ENCODE results near the gene TMEM178B. TPM values are rescaled to one million over a fixed set of nuclear protein-coding genes. Genes with fewer than 3 reads are reported as not detected.

The TMEM178B gene
- total RNA-seq, 4 donors from 2014 or later: 1.3 to 1.8 (median 1.5) TPM

DNA sequence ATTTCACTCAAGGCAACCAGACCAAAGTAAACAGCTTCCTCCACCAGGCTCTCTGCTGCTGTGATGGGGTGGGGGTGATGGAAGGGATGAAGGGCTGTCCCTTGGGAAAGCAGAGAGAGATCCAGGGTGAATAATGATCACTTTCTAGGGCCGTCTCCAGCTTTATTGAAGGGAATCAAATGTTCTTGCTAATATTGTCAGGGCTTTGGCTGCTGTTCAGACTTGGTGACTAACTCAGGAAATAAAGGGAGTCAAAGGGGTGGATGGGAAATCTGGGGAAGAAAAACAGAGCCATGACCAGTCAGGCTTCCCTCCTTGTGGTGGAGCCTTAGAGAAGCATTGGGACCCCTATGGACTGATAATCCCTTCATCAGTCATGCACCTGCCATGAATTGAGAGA lies 281.2 kb downstream of the TMEM178B start:
- Histone ChIP-seq H3K27ac (no peak overlapping the region), H3K4me1 (peaks cover 3 to 14% of the 10 kb centered on the region in 2 donors), H3K36me3 (no peaks in the 10 kb centered on the region), H3K27me3 (no peaks in the 10 kb centered on the region), H3K4me3 (no peak overlapping the region), H3K9me3 (no peaks in the 10 kb centered on the region)
- intact Hi-C loops (cut with DNase I; ENCODE audit: low total_unique reads) (no loop called here), in situ Hi-C loops (cut with MboI; ENCODE audit: low sequenced_read_pairs in 4 of 4) (no loop called here)
- TF ChIP-seq POLR2A (IDR thresholded peaks at IDR 0.05) (no peak), CTCF (IDR thresholded peaks at IDR 0.05 in 4 of 5, conservative IDR thresholded peaks at IDR 0.05 in 1 of 5) (no peak)
- no peak for DNase-seq
- no peak for ATAC-seq

- H3K36me3 ChIP-seq: no peaks in the 10 kb centered on the region
- DNase-seq (no peak), ATAC-seq (no peak)
- no peaks in the 10 kb centered on the region for H3K27me3 ChIP-seq
- intact Hi-C loops (cut with DNase I; ENCODE audit: low total_unique reads): no loop called here
- H3K4me3 ChIP-seq: no peak overlapping the region
- H3K4me1 ChIP-seq: peaks cover 3 to 10% of the 10 kb centered on the region in 2 donors
- TF ChIP-seq POLR2A (IDR thresholded peaks at IDR 0.05) (no peak), CTCF (IDR thresholded peaks at IDR 0.05 in 4 of 5, conservative IDR thresholded peaks at IDR 0.05 in 1 of 5) (no peak)
- in situ Hi-C loops (cut with MboI; ENCODE audit: low sequenced_read_pairs in 4 of 4): no loop called here
- no peaks in the 10 kb centered on the region for H3K9me3 ChIP-seq
- H3K27ac ChIP-seq: no peak overlapping the region
Observed at GRCh38 chr7:141356161-141356560, 282.3 kb downstream of the TMEM178B start.

DNA sequence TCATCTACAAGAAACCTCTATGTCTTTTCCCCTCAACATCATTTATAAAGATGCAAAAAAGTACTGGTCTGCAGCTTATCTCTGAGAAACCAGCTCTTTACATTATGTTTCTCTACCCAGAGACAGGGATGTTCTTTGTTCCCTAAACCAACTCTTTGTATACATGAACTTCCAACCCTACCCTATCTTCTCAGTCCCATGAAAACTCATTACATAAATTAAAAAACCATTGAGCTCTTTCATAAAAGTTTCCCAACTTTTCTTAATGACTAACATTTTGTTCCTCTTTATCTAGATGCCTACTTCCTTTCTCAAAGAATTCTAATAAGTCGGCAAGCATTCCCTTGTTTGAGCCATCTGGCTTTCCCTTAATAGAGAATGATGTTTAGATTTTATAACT lies 284.5 kb downstream of the TMEM178B start:
- Histone ChIP-seq H3K27me3 (no peaks in the 10 kb centered on the region), H3K36me3 (no peaks in the 10 kb centered on the region), H3K4me1 (peaks cover 0 to 19% of the 10 kb centered on the region in 2 donors), H3K9me3 (no peaks in the 10 kb centered on the region), H3K4me3 (no peak overlapping the region), H3K27ac (no peak overlapping the region)
- TF ChIP-seq CTCF (IDR thresholded peaks at IDR 0.05 in 4 of 5, conservative IDR thresholded peaks at IDR 0.05 in 1 of 5) (no peak), POLR2A (IDR thresholded peaks at IDR 0.05) (no peak)
- no peak for ATAC-seq
- no peak for DNase-seq
- in situ Hi-C loops (cut with MboI; ENCODE audit: low sequenced_read_pairs in 4 of 4): no loop called here
- intact Hi-C loops (cut with DNase I; ENCODE audit: low total_unique reads): no loop called here

GRCh38 chr7:141359262-141359661 lies 285.4 kb downstream of the TMEM178B start:
- TF ChIP-seq CTCF (IDR thresholded peaks at IDR 0.05 in 4 of 5, conservative IDR thresholded peaks at IDR 0.05 in 1 of 5): no peak
- no peak for TF ChIP-seq POLR2A (IDR thresholded peaks at IDR 0.05)
- in situ Hi-C loops (cut with MboI; ENCODE audit: low sequenced_read_pairs in 4 of 4) (no loop called here), intact Hi-C loops (cut with DNase I; ENCODE audit: low total_unique reads) (no loop called here)
- ATAC-seq: no peak
- H3K27me3 ChIP-seq: no peaks in the 10 kb centered on the region
- H3K4me3 ChIP-seq: no peak overlapping the region
- DNase-seq: no peak
- no peak overlapping the region for H3K27ac ChIP-seq
- no peaks in the 10 kb centered on the region for H3K36me3 ChIP-seq
- no peaks in the 10 kb centered on the region for H3K9me3 ChIP-seq
- H3K4me1 ChIP-seq: peaks cover 0 to 19% of the 10 kb centered on the region in 2 donors

DNA sequence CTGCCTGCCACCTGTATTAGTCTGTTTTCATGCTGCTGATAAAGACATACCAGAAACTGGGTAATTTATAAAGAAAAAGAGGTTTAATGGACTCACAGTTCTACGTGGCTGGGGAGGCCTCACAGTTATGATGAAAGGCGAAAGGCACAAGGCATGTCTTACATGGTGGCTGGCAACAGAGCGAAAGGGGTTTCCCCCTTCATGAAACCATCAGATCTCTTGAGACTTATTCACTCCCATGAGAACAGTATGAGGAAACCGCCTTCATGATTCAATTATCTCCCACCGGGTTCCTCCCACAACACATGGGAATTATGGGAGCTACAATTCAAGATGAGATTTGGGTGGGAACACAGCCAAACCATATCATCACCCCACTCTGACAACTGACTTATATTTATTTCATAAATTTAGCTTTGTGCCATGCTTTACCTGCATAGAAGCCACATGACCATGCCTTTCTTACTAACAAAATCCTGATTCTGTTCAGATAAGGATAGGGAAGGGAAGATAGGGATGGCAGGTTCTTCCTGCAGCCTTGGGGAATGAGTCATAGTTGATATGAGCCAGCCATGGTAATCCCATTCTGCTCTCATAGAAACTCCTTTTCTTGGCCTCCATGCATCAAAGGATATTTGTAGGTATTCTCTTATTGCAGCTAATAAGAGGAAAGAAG lies 286.0 kb downstream of the TMEM178B start:
- Histone ChIP-seq H3K36me3 (no peaks in the 10 kb centered on the region), H3K4me1 (peaks cover 0 to 19% of the 10 kb centered on the region in 2 donors), H3K9me3 (no peaks in the 10 kb centered on the region), H3K27me3 (no peaks in the 10 kb centered on the region), H3K27ac (no peak overlapping the region), H3K4me3 (no peak overlapping the region)
- DNase-seq (no peak), ATAC-seq (no peak)
- intact Hi-C loops (cut with DNase I; ENCODE audit: low total_unique reads): no loop called here
- in situ Hi-C loops (cut with MboI; ENCODE audit: low sequenced_read_pairs in 4 of 4): no loop called here
- TF ChIP-seq CTCF (IDR thresholded peaks at IDR 0.05 in 4 of 5, conservative IDR thresholded peaks at IDR 0.05 in 1 of 5) (no peak), POLR2A (IDR thresholded peaks at IDR 0.05) (no peak)
